ENCODE measurements around the gene EIF4A2.

The EIF4A2 gene

GRCh38 chr3:186783058-186783730 is at the start of gene EIF4A2:
TSS of gene EIF4A2 (plus strand) at chr3:186783577. CDS start at chr3:186783611, 34 bp downstream.
- peak; percentile 88 for DNase-seq (ENCODE audit: low spot score)

GRCh38 chr3:186742618-186743380 is 40.6 kb upstream of the EIF4A2 start:
- DNase-seq (ENCODE audit: low spot score), result no peak

DNA sequence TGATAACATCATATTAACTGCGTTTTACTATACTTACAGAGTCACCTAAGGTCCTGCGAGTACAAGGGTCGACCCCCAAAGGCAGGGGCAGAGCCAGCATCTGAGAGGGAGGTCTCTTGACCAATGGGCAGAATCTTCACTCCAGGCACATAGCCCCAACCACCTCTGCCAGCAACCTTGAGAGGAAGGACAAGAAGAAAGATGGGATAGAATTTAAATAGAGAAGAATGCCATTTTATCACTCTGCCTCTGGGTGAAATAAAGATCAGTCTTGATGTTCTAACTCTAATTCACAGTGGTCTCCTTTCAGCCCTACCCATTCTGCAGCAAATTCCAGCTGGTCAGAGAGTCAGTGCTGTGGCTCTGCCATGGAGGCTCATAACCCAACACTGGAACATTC is 39.7 kb upstream of the EIF4A2 start:
- DNase-seq (ENCODE audit: low spot score), result no peak

- no peak for DNase-seq (ENCODE audit: low spot score)
Observed at GRCh38 chr3:186746008-186746407, 37.4 kb upstream of the EIF4A2 start.

- no peak for DNase-seq (ENCODE audit: low spot score)
Observed at GRCh38 chr3:186750316-186750715, 33.1 kb upstream of the EIF4A2 start.

DNA sequence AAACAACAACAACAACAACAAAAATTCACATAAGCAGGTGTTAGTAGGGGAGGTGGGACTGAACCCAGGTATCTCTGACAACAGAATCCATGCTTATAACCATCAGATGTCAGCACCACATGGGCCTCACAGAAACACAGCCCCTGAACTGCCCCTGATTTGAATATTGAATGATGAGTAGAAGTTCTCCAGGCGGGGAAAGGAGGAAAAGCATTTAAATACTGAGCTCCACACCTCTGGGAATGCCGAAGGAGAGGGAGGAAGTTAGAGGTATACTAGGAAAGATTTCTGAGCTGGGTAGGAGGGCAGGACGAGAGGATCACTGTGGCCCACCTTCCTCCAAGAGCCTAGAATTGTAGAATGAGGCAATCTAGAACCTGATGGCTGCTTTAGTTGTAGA is 31.9 kb upstream of the EIF4A2 start:
- DNase-seq (ENCODE audit: low spot score), result no peak

DNA sequence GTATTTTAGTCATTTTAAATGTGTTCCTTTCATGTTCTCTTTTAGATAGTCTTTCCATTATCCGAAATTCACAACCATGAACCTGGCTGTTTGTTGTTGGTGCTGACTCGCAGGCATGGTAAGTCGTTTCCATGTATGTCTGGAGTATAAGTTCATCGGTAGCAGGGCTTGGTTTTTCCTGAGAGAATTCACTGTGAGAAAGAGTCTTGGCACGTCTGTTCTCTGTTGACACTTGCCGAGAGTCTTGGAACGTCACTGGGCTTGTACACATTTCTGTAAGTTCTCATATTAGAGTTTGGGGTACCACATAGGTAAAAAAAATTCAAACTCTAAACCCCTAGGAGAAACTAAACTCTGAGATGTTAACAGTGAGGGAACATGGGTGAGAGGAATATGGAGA is 29.4 kb upstream of the EIF4A2 start:
- DNase-seq (ENCODE audit: low spot score), result no peak

GRCh38 chr3:186754871-186755270 is 28.5 kb upstream of the EIF4A2 start:
- no peak for DNase-seq (ENCODE audit: low spot score)

DNA sequence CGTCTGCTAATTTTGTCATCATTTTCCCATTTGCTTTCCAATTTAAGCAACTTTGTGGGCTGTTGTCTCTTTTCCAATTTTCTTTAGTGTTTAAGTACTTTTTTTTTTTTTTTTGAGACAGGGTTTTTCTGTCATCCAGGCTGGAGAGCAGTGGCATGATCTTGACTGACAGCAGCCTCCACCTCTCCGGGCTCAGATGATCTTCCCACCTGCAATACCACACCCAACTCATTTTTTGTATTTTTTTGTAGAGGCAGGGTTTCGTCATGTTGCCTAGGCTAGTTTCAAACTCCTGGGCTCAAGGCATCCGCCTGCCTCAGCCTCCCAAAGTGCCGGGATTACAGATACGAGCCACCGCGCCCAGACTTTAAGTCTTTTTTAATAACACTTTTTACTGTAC is 26.2 kb upstream of the EIF4A2 start:
- DNase-seq (ENCODE audit: low spot score), result no peak

DNA sequence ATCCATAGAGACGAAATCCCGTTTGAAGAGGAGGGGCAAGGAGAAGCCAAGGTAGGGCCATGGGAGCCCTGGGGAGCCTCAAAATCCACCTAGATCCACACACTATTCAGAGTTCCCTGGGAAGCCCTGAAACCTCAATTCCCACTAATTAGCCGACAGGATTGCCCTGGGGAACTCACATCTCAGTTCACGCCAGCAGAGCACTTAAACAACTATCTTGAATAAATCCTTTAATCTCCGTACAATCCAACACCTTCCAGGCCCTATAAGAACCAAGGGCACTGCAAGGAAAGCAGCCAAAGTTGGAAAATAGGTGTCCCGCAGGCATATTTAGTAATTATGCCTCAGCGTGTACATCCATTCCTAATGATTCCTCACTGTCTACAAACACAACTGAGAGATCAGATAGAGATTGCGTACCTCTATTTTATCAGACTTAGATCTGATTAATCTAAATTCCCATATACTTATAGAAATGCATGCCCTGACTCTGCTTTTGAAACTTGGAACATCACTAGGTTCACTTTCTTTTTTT is 25.6 kb upstream of the EIF4A2 start:
- no peak for DNase-seq (ENCODE audit: low spot score)

GRCh38 chr3:186759231-186759930 is 24.0 kb upstream of the EIF4A2 start:
- DNase-seq (ENCODE audit: low spot score), result no peak

GRCh38 chr3:186760141-186760833 is 23.1 kb upstream of the EIF4A2 start:
- DNase-seq (ENCODE audit: low spot score), result no peak

DNA sequence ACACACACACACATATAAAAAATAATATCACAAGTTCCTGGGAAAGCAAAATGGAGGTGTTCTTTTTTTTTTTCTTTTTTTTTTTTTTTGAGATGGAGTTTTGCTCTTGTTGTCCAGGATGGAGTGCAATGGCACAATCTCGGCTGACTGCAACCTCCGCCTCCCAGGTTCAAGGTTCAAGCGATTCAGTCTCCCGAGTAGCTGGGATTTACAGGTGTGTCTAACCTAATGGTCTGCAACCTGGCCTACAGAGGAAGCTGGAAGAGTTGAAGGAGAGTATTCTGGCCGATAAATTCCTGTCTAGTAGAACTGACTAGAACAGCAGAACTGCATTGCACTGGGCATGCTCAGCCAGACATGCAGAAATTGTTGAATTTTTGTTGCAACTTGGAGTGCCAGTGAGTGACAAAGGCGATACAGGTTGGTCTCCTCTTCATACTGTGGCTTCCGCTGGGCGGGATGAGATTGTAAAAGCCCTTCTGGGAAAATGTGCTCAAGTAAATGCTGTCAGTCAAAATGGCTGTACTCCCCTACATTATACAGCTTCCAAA is 22.4 kb upstream of the EIF4A2 start:
- DNase-seq (ENCODE audit: low spot score), result no peak

GRCh38 chr3:186772281-186772694 is 11.1 kb upstream of the EIF4A2 start:
- DNase-seq (ENCODE audit: low spot score), result no peak

- peak; percentile 61 for DNase-seq (ENCODE audit: low spot score)
Observed at GRCh38 chr3:186772701-186773417, 10.5 kb upstream of the EIF4A2 start.

GRCh38 chr3:186775999-186776398 is 7.4 kb upstream of the EIF4A2 start:
- no peak for DNase-seq (ENCODE audit: low spot score)

GRCh38 chr3:186779204-186779603 is 4.2 kb upstream of the EIF4A2 start:
- DNase-seq (ENCODE audit: low spot score), result no peak

DNA sequence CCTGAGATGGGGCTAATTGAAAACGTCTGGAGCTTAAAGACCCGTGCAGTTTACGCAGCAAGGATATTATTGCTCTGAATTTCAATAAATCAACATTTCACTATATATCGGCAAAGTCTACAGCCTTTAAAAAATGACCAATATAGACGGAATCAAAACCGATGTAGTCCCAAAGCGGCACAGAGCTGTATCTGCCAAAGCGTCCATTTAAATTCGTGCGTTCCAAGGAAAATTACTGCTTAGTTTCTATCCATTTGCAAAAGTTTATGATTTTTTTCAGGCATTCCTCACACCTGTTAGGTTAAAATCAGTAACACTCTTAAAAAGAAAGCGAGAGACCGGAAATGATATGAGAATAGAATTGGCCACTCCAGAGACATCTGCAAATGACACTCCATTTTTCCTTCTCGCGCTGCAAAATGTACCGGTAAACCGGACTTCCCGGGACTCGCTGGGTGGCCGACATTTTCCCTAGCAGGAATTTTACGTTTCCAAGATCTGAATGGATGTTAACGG is 777 bp upstream of the EIF4A2 start:
- no peak for DNase-seq (ENCODE audit: low spot score)

DNA sequence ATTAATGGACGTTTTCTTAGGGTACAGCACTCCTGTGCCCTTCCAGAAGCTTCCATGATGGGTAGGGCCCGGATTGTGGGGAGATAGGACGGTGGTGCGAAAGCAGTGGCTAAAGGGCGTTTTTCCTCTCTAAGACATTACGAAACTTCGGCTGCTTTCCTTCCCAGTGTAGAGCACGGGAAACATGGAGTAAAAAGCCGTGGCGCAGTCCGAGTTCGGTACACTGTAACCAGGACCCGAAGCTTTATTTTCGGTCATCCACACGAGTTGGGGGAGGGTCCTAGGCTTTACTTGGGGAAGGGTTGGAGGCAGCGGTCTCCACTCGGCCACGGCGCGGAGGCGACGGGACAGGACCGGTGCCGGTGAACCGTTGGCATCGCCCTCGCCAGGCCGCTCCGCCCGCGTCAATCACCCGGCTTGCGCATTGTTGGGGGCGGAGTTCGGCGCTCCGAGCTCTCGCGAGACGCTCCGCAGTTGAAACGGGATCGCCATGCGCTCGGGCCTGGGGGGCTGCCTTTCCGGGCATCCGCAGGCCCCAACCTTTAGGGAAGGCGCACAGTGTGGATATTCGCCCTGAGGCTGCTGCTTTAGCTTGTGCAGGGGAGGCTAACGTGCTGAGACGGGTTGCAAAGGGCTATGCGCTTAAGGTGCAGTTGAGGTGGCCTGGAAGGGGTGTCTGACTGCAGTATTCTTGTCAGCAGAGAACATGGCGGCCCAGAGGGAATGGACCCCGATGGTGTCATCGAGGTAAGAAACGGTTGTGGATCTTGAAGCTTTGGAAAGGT is 546 bp downstream of the EIF4A2 start:
- peak; percentile 79 for DNase-seq (ENCODE audit: low spot score)
